ENCODE results near the gene PGR.

PGR gene

GRCh38 chr11:101008961-101009689 lies 120.5 kb downstream of the PGR start:
- DNase-seq = no peak

DNA sequence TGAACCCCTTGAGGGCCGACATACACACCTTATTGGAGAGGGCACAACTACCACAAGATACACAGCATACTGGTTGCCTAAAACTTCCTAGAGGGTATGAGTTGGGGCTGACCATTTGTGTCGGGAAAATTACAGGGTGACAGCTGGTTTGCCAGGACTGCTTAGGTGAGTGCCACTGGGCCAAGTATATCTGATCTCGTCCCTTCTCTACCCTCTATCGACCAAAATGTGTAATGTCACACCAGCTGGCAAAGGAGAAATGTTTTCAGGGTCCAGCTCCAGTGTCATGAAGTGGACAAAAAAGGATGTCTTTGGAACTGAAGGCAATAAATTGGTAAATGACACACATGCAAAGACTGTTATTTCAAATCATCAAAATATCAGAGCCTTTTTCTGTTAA lies 126.1 kb downstream of the PGR start:
- no peak for DNase-seq

GRCh38 chr11:100999756-101000155 lies 129.9 kb downstream of the PGR start:
- DNase-seq = no peak

- no peak for DNase-seq
These were observed 134.6 kb downstream of the PGR start for GRCh38 chr11:100994966-100995365.

DNA sequence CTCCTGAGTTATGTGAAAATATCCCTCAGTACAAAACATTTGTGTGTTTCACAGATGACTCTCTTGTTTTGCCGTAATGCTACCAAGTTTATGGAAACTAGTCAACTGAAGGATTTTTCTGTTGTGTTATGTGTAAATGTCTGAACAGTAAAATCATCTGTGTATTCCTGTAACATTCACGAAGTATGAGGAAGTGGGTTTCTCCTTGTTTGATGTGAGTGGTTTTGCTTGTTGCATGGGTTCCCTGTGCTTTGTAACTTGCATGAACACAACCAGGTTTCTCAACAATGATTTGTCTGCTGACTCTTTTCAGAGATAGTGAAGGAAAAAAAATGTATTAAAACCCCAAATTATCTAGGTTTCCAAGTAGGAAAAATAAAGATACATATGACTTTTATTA lies 138.1 kb downstream of the PGR start:
- no peak for DNase-seq

- no peak for DNase-seq
These were observed 138.7 kb downstream of the PGR start for GRCh38 chr11:100990931-100991330.

GRCh38 chr11:100984668-100985067 lies 144.9 kb downstream of the PGR start:
- no peak for DNase-seq

GRCh38 chr11:100981196-100981824 lies 148.3 kb downstream of the PGR start:
- DNase-seq = no peak

DNA sequence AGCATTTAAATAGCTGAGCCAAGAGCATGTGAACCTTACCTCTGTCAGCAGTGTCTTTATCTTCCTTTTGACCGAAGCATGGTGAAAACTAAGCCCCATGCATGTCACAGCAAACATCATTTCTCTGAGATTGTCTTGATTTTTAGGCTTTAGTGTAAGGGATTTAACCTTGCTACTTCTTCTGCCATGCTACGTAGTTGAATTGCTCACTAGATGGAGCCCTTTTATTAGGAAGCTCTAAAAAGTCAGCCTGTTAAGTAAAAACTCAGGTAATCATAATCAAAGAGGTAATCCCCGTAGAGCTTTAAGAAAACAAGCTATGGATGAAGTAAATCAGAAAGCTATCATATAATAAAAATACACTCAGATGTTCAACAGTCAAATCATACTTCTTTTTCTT lies 149.5 kb downstream of the PGR start:
- no peak for DNase-seq
